GM18507 (cell line): ENCODE data around the gene ELK4.

Experiments
- DNase-seq: peaks from one replicate; pipeline ENCODE4 v3.0.0; 2011; ENCODE audit warnings: low read depth; ENCODE audit not compliant: insufficient read length; ENCODE audit errors: extremely low spot score
- FAIRE-seq: peaks from 2 replicates; lab custom pipeline; 2011; peaks lifted over from hg19 to GRCh38; lab: Jason Lieb, UNC

The ELK4 gene

DNA sequence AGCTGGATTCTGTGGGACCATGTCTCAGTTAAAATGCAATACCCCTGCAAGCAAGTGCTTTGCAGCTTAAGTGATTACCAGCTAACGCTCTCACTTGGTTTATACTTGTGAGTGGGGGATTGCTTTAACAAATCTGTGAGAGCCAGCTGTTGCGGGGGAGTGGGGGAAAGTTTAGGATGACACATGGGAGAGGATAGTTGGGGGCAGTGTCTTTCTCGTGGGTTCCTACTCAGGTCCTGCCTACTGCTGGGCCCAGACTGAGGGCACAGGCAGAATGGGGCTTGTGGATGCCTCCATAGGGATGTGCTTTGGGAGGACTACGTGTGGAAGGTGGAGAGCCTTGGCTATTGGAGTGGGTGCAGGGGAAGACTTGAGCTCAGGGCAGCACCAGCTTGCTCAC is 60.1 kb downstream of the ELK4 start:
- FAIRE-seq (no peak), DNase-seq (no peak)

DNA sequence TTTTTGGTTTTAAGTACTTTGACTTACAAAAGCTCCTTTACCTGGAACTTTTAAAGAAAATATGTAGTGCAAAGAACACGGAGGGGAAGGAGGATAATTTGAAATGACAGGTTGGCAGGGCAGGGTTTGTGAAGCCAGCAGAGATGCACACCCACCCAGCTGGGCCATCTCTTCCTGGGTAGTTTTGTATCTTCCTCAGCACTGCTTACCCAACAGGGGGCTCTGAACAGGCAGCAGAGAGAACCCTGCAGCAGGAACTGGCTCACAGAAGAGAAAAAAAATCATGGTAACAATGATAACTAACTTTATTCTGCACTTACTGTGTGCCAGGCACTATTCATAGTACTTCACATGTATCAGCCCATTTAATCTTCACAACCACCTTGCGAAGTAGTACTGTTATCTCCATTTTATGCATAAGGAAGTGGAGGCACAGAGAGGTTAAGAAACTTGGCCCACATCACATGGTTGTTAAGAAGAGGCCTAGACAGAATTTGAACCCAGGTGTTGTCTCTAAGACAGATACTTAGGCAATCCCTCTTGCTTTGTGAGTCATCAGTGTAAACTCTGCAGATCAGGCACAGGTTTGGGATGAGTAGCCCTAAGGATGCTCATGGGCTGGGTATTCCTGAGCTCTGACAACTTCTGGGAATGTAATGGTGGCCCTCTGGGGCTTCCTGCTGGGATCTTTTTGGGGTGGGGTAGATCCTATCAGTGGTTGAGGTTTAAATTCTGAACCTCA is 60.8 kb downstream of the ELK4 start:
- DNase-seq (no peak), FAIRE-seq (no peak)

DNA sequence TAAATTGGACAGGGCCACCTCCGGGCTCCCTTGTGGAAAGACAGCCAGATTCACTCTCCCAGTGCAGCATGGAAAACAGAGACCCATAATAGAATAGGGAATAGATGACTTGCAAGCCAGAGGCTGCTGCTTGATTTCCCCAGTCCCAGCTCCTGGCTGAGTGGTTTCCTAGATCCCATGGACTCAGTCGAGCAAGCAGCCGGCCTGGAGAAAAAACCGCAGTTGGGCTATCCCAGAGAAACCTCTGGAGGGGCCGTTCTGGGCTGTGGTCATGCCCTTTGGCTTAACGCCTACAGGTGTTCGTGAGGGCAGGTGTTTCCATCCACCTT is 61.7 kb downstream of the ELK4 start:
- FAIRE-seq (no peak), DNase-seq (no peak)

DNA sequence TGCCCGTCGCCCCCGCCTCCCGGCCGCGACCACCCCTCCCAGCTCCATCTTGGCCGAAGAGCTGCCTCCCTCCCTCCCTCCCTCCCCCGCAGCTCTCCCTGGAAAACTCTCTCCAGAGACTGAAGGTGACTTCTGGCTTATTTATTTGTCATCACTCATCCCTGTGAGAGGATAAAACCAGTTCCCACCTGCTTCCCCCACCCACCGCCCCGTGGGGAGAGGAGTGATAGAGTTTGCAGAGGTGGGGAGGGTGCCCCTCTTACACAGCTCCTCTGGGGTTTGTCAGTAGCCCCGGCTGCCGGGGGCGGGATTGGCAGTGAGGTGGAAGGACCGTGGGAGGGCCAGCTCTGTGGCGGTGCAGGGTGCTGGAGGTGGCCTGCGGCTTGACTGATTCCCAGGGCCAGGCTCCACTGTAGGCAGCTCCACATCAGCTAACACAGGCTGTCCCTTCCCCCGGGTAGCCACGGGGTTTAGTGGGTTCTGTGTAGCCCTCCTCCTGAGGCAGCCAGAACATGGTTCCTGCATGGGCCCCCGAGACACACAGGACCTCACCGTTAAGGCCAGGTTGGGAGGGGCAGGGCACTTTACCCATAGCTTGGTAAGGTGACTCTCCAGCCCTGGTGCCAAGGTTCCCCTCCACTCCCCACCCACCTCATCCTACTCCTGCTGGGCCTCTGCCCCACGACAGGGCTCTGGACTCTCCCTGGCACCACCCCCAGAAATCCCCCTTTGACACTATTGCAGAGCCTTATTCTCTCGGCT is 62.2 kb downstream of the ELK4 start:
- no peak for FAIRE-seq
- no peak for DNase-seq

DNA sequence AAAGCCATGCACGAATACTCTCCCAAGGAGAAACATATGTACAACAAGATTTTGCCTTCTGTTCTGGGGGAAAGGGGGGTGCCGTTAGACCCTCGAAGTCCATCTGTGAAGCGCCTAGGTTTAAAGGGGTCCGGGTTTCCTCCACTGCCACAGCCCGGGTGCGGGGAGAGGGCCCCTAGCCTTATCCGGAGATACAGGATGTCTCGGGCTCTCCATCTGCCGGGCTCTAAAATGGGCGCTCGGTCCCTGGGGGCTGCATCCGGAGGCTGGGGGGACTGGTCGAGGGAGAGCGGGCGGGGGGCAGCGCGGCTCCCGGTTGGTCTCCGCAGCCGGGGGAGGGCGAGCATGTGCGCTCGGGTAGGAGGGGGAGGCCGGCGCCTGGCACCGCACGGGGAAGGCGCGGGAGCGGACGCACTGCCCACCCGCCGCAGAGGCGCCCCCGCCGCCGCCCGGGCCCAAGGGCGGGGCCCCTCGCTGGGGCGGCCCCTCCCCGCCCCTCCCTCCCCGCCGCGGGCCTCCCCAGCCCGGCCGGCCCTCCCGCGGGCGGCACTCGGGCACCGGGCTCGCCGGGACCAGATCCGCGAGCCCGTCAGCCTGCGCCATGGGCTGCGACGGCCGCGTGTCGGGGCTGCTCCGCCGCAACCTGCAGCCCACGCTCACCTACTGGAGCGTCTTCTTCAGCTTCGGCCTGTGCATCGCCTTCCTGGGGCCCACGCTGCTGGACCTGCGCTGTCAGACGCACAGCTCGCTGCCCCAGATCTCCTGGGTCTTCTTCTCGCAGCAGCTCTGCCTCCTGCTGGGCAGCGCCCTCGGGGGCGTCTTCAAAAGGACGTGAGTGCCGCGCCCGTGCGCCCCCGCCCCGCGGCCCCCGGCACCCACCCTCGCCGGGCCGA is 63.1 kb downstream of the ELK4 start:
- FAIRE-seq (no peak), DNase-seq (no peak)

DNA sequence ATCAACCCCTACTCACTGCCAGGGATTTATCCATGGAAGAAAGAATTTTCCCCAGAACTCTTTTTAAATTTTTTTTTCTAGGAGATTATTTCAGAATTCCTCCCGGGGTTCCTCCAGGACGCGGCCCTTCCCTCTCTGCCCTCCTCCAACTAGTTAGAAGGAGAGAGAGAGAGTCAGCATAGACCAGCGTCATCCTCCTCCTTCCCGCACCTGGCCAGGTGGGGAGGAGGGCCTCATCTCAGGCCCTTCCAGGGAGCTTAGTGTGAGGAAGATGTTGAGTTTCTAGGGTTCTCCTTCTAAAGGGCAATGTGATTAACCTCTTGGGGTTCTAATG is 63.7 kb downstream of the ELK4 start:
- FAIRE-seq, result no peak

DNA sequence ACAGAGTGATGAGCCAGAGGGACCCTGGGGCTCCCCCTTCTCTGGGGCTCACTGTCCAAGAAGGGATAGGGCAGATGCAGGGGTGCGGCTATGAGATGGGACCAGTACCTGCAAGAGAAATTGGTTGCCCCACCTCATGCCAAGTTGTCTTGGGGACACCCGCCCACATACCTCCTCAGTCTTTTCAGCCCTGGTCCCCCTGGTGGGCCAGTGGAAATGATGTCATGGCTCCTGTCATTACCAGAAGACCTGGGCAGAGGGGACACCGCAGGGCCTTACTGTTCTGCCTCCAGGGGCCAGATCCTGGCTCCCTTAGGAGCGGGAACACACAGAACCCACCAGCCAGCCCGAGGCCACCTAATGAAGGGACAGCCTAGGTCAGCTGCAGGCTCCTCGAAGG is 64.1 kb downstream of the ELK4 start:
- FAIRE-seq (no peak), DNase-seq (no peak)

More for the DNA sequence above, 63.7 kb downstream of the ELK4 start:
- DNase-seq, result no peak

DNA sequence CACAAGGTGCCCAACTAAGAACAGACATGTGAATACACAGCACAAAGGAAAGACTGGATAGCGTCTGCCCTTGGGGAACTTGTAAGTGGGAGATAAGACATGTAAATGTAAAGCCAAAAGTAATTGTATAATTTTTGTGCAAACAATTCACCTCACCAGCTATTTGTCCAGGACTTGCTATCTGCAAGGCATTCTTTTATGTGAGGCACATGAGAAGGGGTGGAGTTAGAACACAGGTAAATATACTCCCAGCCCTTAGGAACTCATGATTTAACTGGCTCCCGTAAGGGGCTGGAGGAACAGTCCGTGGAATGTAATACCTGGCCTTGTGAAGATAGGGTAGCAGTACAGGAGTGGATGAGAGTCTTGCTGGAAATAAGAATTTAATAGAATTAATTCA is 66.0 kb downstream of the ELK4 start:
- FAIRE-seq, result no peak

DNA sequence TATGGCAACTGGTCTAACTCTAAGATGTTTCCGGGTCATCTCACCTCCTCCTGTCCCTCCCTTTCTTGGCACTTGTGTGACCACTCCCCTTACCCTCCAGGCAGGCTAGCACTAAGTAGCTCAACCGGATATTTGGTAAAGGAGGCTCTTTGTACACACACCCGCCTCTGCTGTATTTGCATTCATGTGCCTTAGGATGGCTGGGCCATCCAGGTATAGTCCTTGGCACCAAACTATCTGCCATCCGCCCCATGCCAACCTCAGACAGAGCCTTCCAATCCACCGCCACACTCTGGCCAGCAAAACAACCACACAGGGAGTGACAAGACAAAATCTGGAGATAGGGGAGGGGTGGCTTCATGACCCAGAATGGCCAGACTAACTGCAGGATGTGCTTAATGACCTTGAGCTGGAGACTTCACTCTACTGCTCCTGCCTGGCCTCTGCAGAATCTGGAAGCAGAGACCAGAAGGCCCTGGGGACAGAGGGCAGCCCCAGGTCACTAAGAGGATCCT is 67.8 kb downstream of the ELK4 start:
- no peak for DNase-seq

More for the DNA sequence above, 66.0 kb downstream of the ELK4 start:
- DNase-seq, result no peak

DNA sequence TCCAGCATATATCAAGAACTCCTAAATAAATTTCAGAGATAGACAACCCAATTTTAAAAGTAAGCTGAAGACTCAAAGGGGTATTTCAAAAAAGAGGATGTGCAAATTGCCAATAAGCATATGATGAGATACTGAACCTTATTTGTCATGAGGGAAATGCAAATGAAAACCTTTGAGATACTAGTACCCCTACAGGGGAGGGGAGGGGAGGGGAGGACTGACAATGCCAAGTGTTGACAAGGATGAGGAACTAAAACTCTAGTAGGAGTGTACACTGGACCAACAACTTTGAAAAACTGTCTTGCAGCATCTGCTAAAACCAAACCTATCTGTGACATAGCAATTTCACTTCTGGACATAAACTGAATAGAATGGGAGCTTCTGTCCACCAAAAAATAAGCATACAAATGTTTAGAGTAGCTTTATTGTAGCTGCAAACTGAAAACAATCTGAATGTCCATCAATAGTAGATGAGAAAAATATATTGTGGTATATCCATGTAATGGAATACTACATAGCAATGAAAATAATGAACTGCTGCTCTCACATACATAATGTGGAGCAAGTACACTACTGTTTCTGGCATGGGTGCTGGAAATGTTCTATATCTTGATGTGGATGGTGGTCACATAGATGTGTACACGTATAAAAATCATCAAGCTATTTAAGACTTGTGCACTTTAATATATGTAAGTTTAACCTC is 70.2 kb downstream of the ELK4 start:
- DNase-seq (no peak), FAIRE-seq (no peak)

More for the DNA sequence above, 67.8 kb downstream of the ELK4 start:
- no peak for FAIRE-seq
